PC-9 (cell line): ENCODE measurements around the gene GLRX. TPM values are rescaled to one million over a fixed set of nuclear protein-coding genes. Genes with fewer than 3 reads are reported as not detected.
A peak's percentile ranks its signal among the peaks of the same experiment; 100 is the strongest.

Experiments used
- Bru-seq: library from RNA; stranded (reverse); fragments of 400-500 nt; gene quantifications from one replicate; lab custom pipeline; 2021; lab: Mats Ljungman, UMichigan
- BruChase-seq, 2 experiments: library from RNA; stranded (reverse); fragments of 400-500 nt; gene quantifications; one replicate each; lab custom pipeline; 2021; lab: Mats Ljungman, UMichigan
- BruUV-seq: library from RNA; stranded (reverse); fragments of 400-500 nt; replicated peaks from 2 replicates; lab custom pipeline; 2021; lab: Mats Ljungman, UMichigan
- CTCF ChIA-PET: fragments of 300-600 bp; sonication (Branson Sonifier 250); formaldehyde crosslinking; loops from one replicate; lab custom pipeline; 2022; ENCODE audit warnings: antibody characterized with exemption; lab: Charles Lee
- POLR2A ChIA-PET: fragments of 300-600 bp; sonication (Branson Sonifier 250); formaldehyde crosslinking; loops from one replicate; lab custom pipeline; 2022; ENCODE audit warnings: antibody characterized with exemption; ENCODE audit not compliant: unreplicated experiment; lab: Charles Lee
- DNase-seq, 2 experiments: peaks; one replicate each; pipeline versions ENCODE4 v3.0.0 to v3.0.0-alpha.2; 2015 to 2022; ENCODE audit warnings: mixed read lengths in 1 of 2
- H2AFZ ChIP-seq: fragments of 200-600 bp; sonication (generic); 2 replicates; pipeline ENCODE4 v1.8.1; 2017; ENCODE audit warnings: antibody characterized with exemption
- H3F3A ChIP-seq: fragments of 200-600 bp; sonication (generic); 2 replicates; pipeline ENCODE4 v1.8.1; 2017; ENCODE audit warnings: antibody characterized with exemption, mild to moderate bottlenecking, low read depth; ENCODE audit not compliant: insufficient read depth
- H3K27ac ChIP-seq: fragments of 200-600 bp; sonication (generic); 2 replicates; pipeline ENCODE4 v1.6.1; 2016; ENCODE audit warnings: mixed run types
- H3K27me3 ChIP-seq: fragments of 200-600 bp; sonication (generic); 2 replicates; pipeline ENCODE4 v1.6.1; 2016; ENCODE audit warnings: low read depth, mixed run types; ENCODE audit not compliant: insufficient read depth
- H3K36me3 ChIP-seq: fragments of 200-600 bp; sonication (generic); 2 replicates; pipeline ENCODE4 v1.6.1; 2016; ENCODE audit warnings: low read depth, mixed run types
- H3K4me1 ChIP-seq: fragments of 200-600 bp; sonication (generic); replicated peaks from 2 replicates; pipeline ENCODE4 v1.6.1; 2016; ENCODE audit warnings: mixed run types; ENCODE audit not compliant: insufficient read depth
- H3K4me2 ChIP-seq: fragments of 200-600 bp; sonication (generic); 2 replicates; pipeline ENCODE4 v1.6.1; 2017; ENCODE audit warnings: mixed run types
- H3K4me3 ChIP-seq: fragments of 200-600 bp; sonication (generic); 2 replicates; pipeline ENCODE4 v1.6.1; 2016; ENCODE audit warnings: mixed run types
- H3K79me2 ChIP-seq: fragments of 200-600 bp; sonication (generic); 2 replicates; pipeline ENCODE4 v1.6.1; 2017; ENCODE audit warnings: low read depth, mixed run types
- H3K9me2 ChIP-seq: fragments of 200-600 bp; sonication (generic); 2 replicates; pipeline ENCODE4 v1.8.1; 2017; ENCODE audit warnings: mild to moderate bottlenecking; ENCODE audit not compliant: insufficient read depth
- H3K9me3 ChIP-seq: fragments of 200-600 bp; sonication (generic); 2 replicates; pipeline ENCODE4 v1.8.1; 2016; ENCODE audit warnings: low read depth; ENCODE audit not compliant: insufficient read depth
- H4K20me1 ChIP-seq: fragments of 200-600 bp; sonication (generic); 2 replicates; pipeline ENCODE4 v1.8.1; 2017; ENCODE audit not compliant: insufficient read depth
- EZH2 ChIP-seq: fragments of 200-600 bp; sonication (generic); IDR thresholded peaks from 2 replicates; pipeline ENCODE4 v1.8.0; 2017; ENCODE audit warnings: antibody characterized with exemption, low read depth
- intact Hi-C: fragments of 100-400 bp; cut with micrococcal nuclease; formaldehyde crosslinking; loops from one replicate; pipeline ENCODE4 v1.10.0; 2022; ENCODE audit not compliant: unreplicated experiment
- long read RNA-seq: library from polyadenylated mRNA; stranded (forward); transcript quantifications from one replicate; pipeline ENCODE4 v2.0.0, GENCODE V29; 2022
- total RNA-seq: library from RNA; stranded (reverse); gene quantifications from 2 replicates; pipeline ENCODE4 v1.2.3, GENCODE V29; 2021
- TF ChIP-seq, protein P1 (sequence below): fragments of 200-600 bp; sonication (generic); conservative IDR thresholded peaks from 2 replicates; pipeline ENCODE4 v1.6.1; 2017; ENCODE audit warnings: mixed run types, antibody characterized with exemption, mild to moderate bottlenecking, moderate library complexity

The GLRX gene, protein sequence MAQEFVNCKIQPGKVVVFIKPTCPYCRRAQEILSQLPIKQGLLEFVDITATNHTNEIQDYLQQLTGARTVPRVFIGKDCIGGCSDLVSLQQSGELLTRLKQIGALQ
- total RNA-seq = 23.0 and 25.5 TPM in 2 replicates
- percentile 49 among the genes with signal in this experiment for Bru-seq, nascent RNA
- BruChase-seq, experiment 1, labeled RNA remaining after a 2-hour chase = percentile 45 among the genes with signal in this experiment
- BruChase-seq, experiment 2, labeled RNA remaining after a 6-hour chase = percentile 61 among the genes with signal in this experiment
- long read RNA-seq, transcript GLRX-201 (3 exons, 1,211 nt) = major isoform, 49 of 53 reads
- long read RNA-seq, partial matches to known transcripts = 0 of 53 reads
- long read RNA-seq, other reads (novel, unspliced or antisense) = 2 of 53 reads

DNA sequence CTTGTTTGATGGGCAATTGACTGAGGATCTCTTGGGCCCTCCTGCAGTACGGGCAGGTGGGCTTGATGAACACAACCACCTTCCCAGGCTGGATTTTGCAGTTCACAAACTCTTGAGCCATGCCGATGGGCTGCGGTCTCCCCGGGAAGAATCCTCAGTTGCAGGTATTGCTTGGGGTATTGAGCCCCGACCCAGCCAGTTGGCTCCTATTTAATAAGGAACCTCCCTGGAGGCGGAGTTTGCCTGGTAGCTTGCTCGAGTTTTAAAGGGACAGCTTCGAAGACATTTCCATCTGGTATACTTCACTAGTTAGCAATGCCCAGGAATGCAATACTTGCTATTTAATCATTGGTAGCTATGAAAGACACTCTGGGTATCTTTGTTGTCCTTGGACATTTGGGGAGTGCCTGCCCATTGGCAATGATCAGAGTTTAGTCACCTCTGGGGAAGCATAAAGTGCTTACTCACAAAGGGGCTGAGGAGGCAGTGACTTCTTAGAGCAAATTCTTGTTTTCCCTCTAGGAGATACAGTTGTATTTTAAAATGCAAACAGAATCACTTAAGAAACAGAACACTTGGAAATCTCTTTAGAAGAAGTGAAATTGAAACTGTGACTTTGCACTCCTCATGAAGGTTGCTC is at the start of gene GLRX:
Gene GLRX, minus strand, starts transcription at position 185 of the 640 bp plus-strand sequence. Its CDS starts 64 bp downstream, at position 121.
- Histone ChIP-seq H2AFZ (peak within 1 kb of the TSS; percentile 83), H3F3A (peaks cover 32% of the 10 kb centered on the region; the same call in 1 of the 2 replicates), H3K4me1 (peaks cover 32% of the 10 kb centered on the region), H3K36me3 (no peaks in the 10 kb centered on the region), H3K9me2 (no peaks in the 10 kb centered on the region), H4K20me1 (no peaks in the 10 kb centered on the region), H3K27ac (peak within 1 kb of the TSS; percentile 98), H3K9me3 (no peaks in the 10 kb centered on the region), H3K27me3 (no peaks in the 10 kb centered on the region), H3K4me3 (peak within 1 kb of the TSS; percentile 79), H3K79me2 (peaks cover 19% of the 10 kb centered on the region), H3K4me2 (peak within 1 kb of the TSS; percentile 76)
- peak; percentile 66 to 95 for DNase-seq
- POLR2A ChIA-PET = interaction anchor here (0.5 to 0.6 kb wide), 4 partner anchors 16 to 1049 kb away, joined by 3 to 12 read pairs (median 5); no protein-coding TSS in a partner anchor
- TF ChIP-seq, protein P1, sequence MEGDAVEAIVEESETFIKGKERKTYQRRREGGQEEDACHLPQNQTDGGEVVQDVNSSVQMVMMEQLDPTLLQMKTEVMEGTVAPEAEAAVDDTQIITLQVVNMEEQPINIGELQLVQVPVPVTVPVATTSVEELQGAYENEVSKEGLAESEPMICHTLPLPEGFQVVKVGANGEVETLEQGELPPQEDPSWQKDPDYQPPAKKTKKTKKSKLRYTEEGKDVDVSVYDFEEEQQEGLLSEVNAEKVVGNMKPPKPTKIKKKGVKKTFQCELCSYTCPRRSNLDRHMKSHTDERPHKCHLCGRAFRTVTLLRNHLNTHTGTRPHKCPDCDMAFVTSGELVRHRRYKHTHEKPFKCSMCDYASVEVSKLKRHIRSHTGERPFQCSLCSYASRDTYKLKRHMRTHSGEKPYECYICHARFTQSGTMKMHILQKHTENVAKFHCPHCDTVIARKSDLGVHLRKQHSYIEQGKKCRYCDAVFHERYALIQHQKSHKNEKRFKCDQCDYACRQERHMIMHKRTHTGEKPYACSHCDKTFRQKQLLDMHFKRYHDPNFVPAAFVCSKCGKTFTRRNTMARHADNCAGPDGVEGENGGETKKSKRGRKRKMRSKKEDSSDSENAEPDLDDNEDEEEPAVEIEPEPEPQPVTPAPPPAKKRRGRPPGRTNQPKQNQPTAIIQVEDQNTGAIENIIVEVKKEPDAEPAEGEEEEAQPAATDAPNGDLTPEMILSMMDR = no peak
- TF ChIP-seq EZH2 = no peak
- no TSS peak for BruUV-seq
- CTCF ChIA-PET = interaction anchor here (0.9 to 1.2 kb wide), 3 partner anchors 14 to 41 kb away, joined by 3 to 6 read pairs (median 4); no protein-coding TSS in a partner anchor
- intact Hi-C loops = loop anchor here (1.0 to 2.0 kb wide), 2 partner anchors 21 to 62 kb away; no protein-coding TSS in a partner anchor

DNA sequence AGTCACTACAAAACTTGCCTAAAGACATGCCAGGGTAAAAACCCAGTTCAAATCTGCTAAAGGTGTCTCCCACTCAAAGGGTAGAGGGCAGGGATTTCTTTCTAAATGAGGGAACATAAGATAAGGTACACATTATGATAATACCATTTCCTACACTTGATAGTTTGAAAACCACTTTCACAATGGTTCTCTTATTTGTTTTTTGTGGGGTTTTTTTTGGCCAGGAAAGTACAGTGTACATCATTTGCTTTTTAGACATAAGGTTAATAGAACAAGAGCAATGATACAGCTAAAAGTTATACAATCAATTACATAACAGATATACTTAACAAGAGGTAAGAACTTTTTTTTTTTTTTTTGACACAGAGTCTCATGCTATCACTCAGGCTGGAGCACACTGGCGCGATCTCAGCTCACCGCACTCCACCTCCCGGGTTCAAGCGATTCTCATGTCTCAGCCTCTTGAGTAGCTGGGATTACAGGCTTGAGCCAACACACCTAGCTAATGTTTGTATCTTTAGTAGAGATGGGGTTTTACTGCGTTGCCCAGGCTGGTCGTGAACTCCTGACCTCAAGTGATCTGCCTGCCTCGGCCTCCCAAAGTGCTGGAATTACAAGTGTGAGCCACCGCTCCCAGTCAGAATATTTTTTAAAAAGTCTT is 48.8 kb upstream of the GLRX start:
- Histone ChIP-seq H3K4me3 (no peak overlapping the region), H3K79me2 (no peaks in the 10 kb centered on the region), H3K36me3 (no peaks in the 10 kb centered on the region), H3K9me2 (no peaks in the 10 kb centered on the region), H4K20me1 (no peaks in the 10 kb centered on the region), H3F3A (no peaks in the 10 kb centered on the region), H3K4me1 (no peaks in the 10 kb centered on the region), H3K4me2 (no peak overlapping the region), H3K27me3 (no peaks in the 10 kb centered on the region), H3K9me3 (no peaks in the 10 kb centered on the region; the same call in 1 of the 2 replicates), H2AFZ (no peak overlapping the region), H3K27ac (no peak overlapping the region)
- BruUV-seq = no TSS peak
- POLR2A ChIA-PET = interaction anchor here (0.7 kb wide), 1 partner anchor 13 kb away, joined by 6 read pairs; no protein-coding TSS in a partner anchor
- TF ChIP-seq EZH2 = no peak
- TF ChIP-seq, protein P1 = no peak
- no peak for DNase-seq
- CTCF ChIA-PET = no interaction called here
- intact Hi-C loops = no loop called here
